Activated CD8-positive, alpha-beta T cell treated with anti-CD3 and anti-CD28 coated beads, Interleukin-2, amount 10 ng/mL, durations not matched to agents 7 days and 5 days (primary cell): Measurements from ENCODE around the gene ENPP5. TPM values are rescaled to one million over a fixed set of nuclear protein-coding genes. Genes with fewer than 3 reads are reported as not detected.

Experiments used
- total RNA-seq, 2 experiments: library from RNA; stranded (reverse); gene quantifications; one replicate each; pipeline ENCODE4 v1.2.3, GENCODE V29; 2021

The ENPP5 gene
- total RNA-seq, 2 experiments from 2014 or later = not detected

Other genes with a start within 250 kb of the ENPP5 start
- gene CLIC5, start 155.1 kb downstream of the ENPP5 start, total RNA-seq = 1 to 10 TPM; 1.8 to 2.2 TPM
- 1 to 10 TPM; 4.9 to 5.4 TPM for gene ENPP4, start 41.0 kb downstream of the ENPP5 start, total RNA-seq